ENCODE results near the gene EPHB3. TPM values are rescaled to one million over a fixed set of nuclear protein-coding genes. Genes with fewer than 3 reads are reported as not detected.

EPHB3 gene
- total RNA-seq, 1 donor from 2014 or later: not detected

DNA sequence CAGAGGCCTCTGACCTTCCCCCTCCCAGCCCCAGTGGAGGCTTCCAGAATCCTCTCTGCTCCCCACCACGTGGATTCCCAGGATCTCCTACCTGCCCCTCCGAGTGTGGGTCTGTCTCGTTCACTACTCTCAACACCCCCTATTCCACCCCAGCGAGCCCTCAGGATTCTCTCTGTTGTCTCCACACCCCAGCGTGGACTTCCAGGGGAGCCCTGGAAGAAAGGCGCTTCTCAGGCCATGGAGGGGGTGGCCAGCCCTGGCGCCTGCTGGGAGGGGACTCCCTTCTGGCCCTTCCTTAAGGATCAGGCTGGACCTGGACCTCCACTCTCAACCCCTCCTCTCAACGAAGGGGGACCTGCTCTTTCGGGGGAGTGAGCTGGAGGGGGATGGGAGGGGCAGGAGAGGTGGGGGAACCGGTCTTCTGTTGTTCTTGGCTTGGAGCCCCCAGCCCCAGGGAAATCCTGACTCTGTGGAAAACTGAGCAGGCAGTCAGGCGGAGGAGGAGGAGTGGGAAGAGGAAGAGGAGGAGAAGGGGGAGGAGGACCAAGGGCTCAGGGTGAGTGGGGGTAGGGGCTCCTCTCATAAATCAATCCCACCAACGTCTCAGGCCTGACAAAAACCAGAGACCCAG is 32.9 kb downstream of the EPHB3 start:
- no peaks in the 10 kb centered on the region for H3K4me1 Mint-ChIP-seq (ENCODE audit: low read depth)
- intact Hi-C loops (cut with micrococcal nuclease): no loop called here
- no peak for DNase-seq (ENCODE audit: low spot score)
- no peak overlapping the region for H3K4me3 Mint-ChIP-seq (ENCODE audit: low read depth)
- H3K27ac Mint-ChIP-seq: no peak overlapping the region
- no peaks in the 10 kb centered on the region for H3K9me3 Mint-ChIP-seq
- peaks cover 5% of the 10 kb centered on the region for H3K27me3 Mint-ChIP-seq (ENCODE audit: low read depth)
- H3K36me3 Mint-ChIP-seq (ENCODE audit: low read depth): no peaks in the 10 kb centered on the region

DNA sequence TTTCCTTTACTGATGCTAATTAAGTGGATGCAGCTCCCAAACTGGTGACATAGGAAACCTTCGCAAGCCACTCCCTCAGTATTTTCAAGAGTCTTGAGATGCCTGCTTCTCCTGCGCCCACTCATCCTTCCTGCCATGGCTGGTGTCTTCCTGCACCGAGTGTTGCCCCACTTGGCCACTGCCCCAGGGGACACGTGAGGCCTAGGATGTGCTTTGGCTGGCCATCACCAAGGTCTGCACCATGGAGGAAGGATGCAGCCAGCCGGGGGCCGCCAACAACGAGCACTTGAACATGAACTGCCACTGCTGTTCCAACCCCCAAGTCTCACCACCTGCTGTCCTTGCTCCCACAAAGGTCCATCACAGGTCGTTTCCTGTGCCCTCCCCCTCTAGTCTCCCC is 34.1 kb downstream of the EPHB3 start:
- peaks cover 15% of the 10 kb centered on the region for H3K27me3 Mint-ChIP-seq (ENCODE audit: low read depth)
- no peak overlapping the region for H3K27ac Mint-ChIP-seq
- no peaks in the 10 kb centered on the region for H3K36me3 Mint-ChIP-seq (ENCODE audit: low read depth)
- no peak for DNase-seq (ENCODE audit: low spot score)
- no peaks in the 10 kb centered on the region for H3K4me1 Mint-ChIP-seq (ENCODE audit: low read depth)
- H3K9me3 Mint-ChIP-seq: no peaks in the 10 kb centered on the region
- intact Hi-C loops (cut with micrococcal nuclease): no loop called here
- H3K4me3 Mint-ChIP-seq (ENCODE audit: low read depth): no peak overlapping the region

DNA sequence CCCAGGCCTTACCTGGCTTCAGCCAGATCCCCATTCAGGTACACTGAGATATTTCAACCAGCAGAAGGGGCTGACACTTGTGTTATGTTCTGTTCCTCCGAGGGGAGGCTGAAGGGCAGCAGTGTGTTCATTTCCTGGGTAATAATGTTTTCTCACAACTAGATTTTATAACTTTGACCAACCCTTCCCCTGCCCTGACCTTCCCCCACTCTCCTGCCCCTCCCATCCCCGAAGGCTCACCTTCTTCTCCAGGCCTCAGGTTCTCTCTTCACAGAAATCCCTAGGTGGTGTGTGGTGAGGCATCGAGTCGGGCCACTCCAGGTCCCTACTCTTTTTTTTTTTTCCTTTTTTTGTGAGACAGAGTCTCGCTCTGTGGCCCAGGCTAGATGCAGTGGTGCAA is 34.6 kb downstream of the EPHB3 start:
- Mint-ChIP-seq H3K4me3 (ENCODE audit: low read depth) (no peak overlapping the region), H3K4me1 (ENCODE audit: low read depth) (no peaks in the 10 kb centered on the region), H3K27ac (no peak overlapping the region), H3K36me3 (ENCODE audit: low read depth) (no peaks in the 10 kb centered on the region), H3K9me3 (no peaks in the 10 kb centered on the region), H3K27me3 (ENCODE audit: low read depth) (peaks cover 20% of the 10 kb centered on the region)
- no peak for DNase-seq (ENCODE audit: low spot score)
- intact Hi-C loops (cut with micrococcal nuclease): no loop called here

DNA sequence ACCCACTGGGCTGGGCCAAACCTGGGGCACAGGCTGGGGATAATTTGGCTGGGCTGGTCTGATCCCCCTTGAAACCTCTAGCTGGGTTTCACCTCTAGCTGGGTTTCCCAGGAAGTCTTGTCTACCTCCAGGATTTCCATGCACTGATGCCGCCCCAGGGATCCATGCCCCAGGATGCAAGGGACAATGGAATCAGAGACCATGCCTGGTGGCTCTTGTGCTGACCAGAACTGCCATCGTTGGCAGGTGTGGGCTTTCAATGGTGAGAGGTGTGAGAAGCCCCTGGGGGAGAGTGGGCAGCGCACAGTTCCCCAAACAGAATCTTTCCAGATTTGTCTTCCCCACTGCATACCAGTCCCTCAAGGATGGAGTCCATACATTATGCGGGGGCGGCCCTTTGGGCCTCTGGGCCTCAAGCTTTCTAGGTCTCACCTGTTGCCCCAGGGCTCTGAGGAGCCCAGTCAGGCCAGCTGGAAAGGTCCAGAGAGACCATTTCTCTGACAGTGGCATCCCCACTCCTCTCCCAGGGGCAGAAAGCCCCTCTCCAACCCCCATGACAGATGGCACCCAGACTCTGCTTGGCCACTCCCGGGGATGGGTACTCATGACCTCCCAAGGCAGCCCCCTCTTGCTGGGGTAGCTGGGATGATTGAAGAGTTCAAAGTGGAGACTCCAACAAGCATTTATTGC is 35.4 kb downstream of the EPHB3 start:
- H3K9me3 Mint-ChIP-seq: no peaks in the 10 kb centered on the region
- intact Hi-C loops (cut with micrococcal nuclease): no loop called here
- H3K27me3 Mint-ChIP-seq (ENCODE audit: low read depth): peaks cover 22% of the 10 kb centered on the region
- no peak overlapping the region for H3K4me3 Mint-ChIP-seq (ENCODE audit: low read depth)
- no peaks in the 10 kb centered on the region for H3K4me1 Mint-ChIP-seq (ENCODE audit: low read depth)
- H3K36me3 Mint-ChIP-seq (ENCODE audit: low read depth): no peaks in the 10 kb centered on the region
- H3K27ac Mint-ChIP-seq: no peak overlapping the region
- no peak for DNase-seq (ENCODE audit: low spot score)

DNA sequence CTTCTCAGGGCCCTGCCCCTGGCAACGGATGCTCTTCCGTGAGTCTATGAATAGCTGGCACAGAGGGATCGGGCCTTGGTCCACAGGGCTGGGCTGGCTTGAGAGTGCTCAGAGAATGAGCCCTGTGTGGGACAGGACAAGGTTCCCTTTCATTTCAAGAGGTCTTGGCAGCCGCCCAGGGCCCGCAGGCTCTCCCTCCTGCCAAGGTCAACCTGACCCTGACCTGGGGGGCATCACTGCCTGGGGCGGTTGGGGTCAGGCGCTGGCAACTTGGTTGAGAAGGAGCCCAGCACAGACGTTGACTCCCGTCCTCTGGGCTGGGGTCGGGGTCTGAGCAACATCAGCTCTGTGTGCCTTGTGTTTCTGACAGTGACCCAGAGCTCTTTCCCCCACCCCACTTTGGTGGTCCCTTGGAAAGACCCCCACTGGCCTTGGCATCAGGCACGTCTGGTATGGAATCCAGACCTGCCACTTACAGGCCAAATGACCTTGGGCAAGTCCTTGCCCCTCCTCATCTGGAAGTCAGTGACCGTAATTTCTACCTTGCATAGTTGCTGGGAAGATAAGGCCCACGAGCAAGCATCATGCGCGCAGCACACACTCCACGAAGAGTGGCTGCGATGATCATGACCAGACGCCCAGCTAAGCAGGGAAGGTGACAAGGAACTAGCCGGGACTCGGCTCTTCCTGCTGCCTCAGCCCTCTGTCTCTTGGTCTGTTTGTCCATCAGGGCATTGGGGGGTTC is 36.4 kb downstream of the EPHB3 start:
- Mint-ChIP-seq H3K36me3 (ENCODE audit: low read depth) (no peaks in the 10 kb centered on the region), H3K27ac (no peak overlapping the region), H3K4me1 (ENCODE audit: low read depth) (no peaks in the 10 kb centered on the region), H3K27me3 (ENCODE audit: low read depth) (peaks cover 32% of the 10 kb centered on the region), H3K9me3 (no peaks in the 10 kb centered on the region), H3K4me3 (ENCODE audit: low read depth) (no peak overlapping the region)
- DNase-seq (ENCODE audit: low spot score): no peak
- intact Hi-C loops (cut with micrococcal nuclease): no loop called here

DNA sequence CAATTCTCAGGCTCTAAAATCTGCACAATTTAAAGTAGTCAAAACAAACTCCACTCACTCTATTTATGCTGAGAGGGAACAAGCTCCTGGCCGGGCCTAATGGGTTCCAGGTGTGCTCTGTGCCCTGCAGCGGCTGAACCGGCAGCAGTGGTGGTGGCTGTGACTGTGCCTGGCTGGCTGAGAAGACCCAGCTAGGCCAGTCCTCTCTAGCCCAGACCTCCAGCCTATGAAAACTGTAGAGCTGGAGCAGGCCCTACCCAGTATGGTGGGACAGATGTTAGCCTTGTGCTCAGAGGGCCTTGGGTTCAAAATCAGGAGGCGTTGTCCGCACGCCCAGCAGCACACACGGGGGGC is 37.0 kb downstream of the EPHB3 start:
- H3K4me1 Mint-ChIP-seq (ENCODE audit: low read depth): no peaks in the 10 kb centered on the region
- no peak overlapping the region for H3K27ac Mint-ChIP-seq
- H3K36me3 Mint-ChIP-seq (ENCODE audit: low read depth): no peaks in the 10 kb centered on the region
- peaks cover 38% of the 10 kb centered on the region for H3K27me3 Mint-ChIP-seq (ENCODE audit: low read depth)
- intact Hi-C loops (cut with micrococcal nuclease): no loop called here
- DNase-seq (ENCODE audit: low spot score): no peak
- no peaks in the 10 kb centered on the region for H3K9me3 Mint-ChIP-seq
- H3K4me3 Mint-ChIP-seq (ENCODE audit: low read depth): no peak overlapping the region

DNA sequence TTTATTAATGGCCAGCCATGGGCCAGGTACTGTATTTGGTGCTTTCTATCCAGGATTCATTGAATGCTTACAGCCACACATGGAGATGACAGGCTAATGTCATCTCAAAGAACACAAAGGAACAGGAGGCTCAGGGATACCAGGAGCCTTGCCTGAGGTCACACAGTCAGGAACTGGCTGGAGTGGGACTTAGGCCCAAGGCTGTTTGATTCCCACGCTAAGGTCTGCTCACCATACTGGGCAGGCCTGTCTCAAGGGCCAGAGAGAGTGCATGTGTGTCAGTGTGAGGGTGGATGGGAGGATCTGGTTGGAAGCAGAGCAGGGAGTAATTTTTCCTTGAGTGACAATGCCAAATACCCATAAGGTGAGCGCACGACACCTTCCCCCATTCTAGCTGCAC is 37.6 kb downstream of the EPHB3 start:
- intact Hi-C loops (cut with micrococcal nuclease): no loop called here
- no peak overlapping the region for H3K4me3 Mint-ChIP-seq (ENCODE audit: low read depth)
- no peak for DNase-seq (ENCODE audit: low spot score)
- peaks cover 40% of the 10 kb centered on the region for H3K27me3 Mint-ChIP-seq (ENCODE audit: low read depth)
- H3K9me3 Mint-ChIP-seq: no peaks in the 10 kb centered on the region
- no peaks in the 10 kb centered on the region for H3K4me1 Mint-ChIP-seq (ENCODE audit: low read depth)
- no peaks in the 10 kb centered on the region for H3K36me3 Mint-ChIP-seq (ENCODE audit: low read depth)
- no peak overlapping the region for H3K27ac Mint-ChIP-seq

DNA sequence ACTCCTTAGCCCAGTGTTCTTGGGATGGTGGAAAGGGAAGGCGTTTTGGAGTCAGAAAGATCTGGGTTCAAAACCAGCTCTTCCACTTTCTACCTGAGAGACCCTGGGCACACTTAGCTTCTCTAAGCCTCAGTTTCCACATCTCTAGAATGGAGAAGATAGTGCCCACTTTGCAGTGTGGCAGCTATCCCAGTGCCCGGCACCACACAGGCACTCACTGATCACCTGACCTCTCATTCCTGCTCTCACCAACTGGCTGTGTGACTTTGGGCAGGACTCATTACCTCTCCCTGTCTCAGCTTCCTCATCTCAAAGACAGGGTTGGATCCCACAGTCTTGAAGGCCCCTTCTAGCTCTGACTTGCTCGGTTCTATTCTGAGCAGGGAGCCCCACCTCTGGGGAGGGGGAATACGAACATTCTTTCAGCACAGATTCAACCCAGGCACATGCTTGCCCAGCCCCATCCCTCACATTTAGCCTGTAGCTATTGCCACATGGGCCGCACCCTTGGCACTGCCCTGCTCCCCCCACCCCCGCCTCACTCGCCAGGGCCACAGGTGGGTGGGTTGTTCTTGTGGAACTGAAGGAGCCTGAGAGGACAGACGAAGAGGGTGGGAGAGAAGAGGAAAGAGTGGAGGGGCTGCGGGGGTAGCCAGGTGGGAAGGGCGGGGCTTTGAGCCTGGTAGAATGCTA is 39.2 kb downstream of the EPHB3 start:
- H3K9me3 Mint-ChIP-seq: no peaks in the 10 kb centered on the region
- DNase-seq (ENCODE audit: low spot score): no peak
- H3K4me3 Mint-ChIP-seq (ENCODE audit: low read depth): no peak overlapping the region
- peaks cover 55% of the 10 kb centered on the region for H3K27me3 Mint-ChIP-seq (ENCODE audit: low read depth)
- intact Hi-C loops (cut with micrococcal nuclease): no loop called here
- no peaks in the 10 kb centered on the region for H3K36me3 Mint-ChIP-seq (ENCODE audit: low read depth)
- no peaks in the 10 kb centered on the region for H3K4me1 Mint-ChIP-seq (ENCODE audit: low read depth)
- no peak overlapping the region for H3K27ac Mint-ChIP-seq

DNA sequence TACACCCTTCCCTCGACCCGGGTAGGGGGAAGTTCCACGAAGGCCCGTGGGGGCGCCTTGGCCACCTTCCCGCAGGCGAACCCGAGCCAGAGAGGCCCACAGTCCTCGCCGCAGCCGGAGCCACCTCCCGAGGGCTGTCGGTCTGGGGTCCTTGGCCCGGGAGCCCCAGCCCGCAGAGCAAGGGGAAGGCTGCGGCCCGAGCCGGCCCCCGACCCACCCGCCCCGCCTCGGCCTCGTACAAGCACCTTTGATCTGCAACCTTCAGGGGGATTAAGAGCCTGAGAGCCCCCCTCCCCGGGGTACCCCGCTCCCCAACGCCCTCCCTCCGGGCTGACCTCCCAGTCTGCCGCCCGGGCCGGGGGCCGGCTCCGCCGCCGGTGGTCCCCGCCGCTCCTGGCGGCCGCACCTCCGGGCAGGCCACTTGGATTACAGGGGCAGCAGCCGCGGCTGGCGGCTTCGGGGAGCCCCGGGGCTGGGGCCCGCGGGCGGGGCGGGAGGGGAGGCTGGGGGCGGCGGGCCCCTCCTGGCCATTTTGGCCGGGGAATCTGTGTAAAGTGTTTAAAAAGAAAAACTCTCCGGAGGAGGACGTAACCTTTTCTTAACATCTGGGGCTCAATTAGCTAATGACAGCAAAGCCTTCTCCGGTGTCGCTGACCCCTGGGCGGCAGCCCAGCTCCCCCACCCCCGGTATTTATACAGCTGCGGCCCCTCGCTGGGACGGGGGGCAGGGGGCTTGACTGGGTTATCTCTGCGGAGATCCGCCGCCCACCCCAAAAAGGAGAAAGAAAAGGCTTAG is 40.2 kb downstream of the EPHB3 start:
- H3K27me3 Mint-ChIP-seq (ENCODE audit: low read depth): peaks cover 59% of the 10 kb centered on the region
- H3K4me1 Mint-ChIP-seq (ENCODE audit: low read depth): no peaks in the 10 kb centered on the region
- H3K36me3 Mint-ChIP-seq (ENCODE audit: low read depth): no peaks in the 10 kb centered on the region
- no peak for DNase-seq (ENCODE audit: low spot score)
- intact Hi-C loops (cut with micrococcal nuclease): no loop called here
- no peak overlapping the region for H3K27ac Mint-ChIP-seq
- no peak overlapping the region for H3K4me3 Mint-ChIP-seq (ENCODE audit: low read depth)
- H3K9me3 Mint-ChIP-seq: no peaks in the 10 kb centered on the region

DNA sequence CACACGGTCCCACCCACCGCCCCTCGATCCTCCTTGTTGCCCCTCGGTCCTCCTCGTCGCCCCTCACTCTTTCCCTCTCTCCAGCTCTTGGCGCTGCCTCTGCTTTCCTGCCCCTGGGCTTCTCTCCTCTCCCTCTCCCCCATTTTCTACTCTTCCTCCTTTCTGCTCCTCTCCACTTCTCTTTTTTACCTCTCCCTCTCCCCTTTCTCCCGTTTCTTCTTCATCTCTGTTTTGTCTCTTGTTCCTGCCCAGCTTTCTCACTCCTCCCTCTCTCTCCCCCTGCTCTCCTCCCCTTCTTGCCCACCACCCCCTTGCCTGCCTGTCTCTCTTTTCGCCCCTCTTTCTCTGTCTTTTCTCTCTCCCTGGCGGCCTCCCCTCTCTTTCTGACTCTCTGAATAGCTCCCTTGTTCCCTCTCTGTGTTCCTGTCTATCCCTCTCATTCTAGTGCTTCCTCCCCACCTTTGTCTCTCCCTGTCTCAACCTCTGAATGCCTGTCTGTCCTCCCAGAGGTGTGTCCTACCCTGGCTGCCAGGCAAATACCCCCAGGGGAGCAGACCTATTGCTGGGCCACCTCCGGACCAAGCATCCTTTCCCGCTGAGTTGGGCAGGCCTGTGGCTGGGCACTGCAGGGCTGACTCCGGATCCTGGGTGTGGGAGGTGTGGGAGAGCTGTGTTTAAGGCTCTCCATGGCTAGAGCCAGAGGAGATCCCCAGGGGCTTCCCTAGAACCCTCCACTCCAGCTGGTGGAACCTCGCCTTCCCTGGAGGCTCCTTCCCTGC is 41.0 kb downstream of the EPHB3 start:
- intact Hi-C loops (cut with micrococcal nuclease): no loop called here
- H3K9me3 Mint-ChIP-seq: no peaks in the 10 kb centered on the region
- H3K27ac Mint-ChIP-seq: no peak overlapping the region
- H3K4me3 Mint-ChIP-seq (ENCODE audit: low read depth): no peak overlapping the region
- H3K4me1 Mint-ChIP-seq (ENCODE audit: low read depth): no peaks in the 10 kb centered on the region
- H3K27me3 Mint-ChIP-seq (ENCODE audit: low read depth): peaks cover 63% of the 10 kb centered on the region
- H3K36me3 Mint-ChIP-seq (ENCODE audit: low read depth): no peaks in the 10 kb centered on the region
- no peak for DNase-seq (ENCODE audit: low spot score)

DNA sequence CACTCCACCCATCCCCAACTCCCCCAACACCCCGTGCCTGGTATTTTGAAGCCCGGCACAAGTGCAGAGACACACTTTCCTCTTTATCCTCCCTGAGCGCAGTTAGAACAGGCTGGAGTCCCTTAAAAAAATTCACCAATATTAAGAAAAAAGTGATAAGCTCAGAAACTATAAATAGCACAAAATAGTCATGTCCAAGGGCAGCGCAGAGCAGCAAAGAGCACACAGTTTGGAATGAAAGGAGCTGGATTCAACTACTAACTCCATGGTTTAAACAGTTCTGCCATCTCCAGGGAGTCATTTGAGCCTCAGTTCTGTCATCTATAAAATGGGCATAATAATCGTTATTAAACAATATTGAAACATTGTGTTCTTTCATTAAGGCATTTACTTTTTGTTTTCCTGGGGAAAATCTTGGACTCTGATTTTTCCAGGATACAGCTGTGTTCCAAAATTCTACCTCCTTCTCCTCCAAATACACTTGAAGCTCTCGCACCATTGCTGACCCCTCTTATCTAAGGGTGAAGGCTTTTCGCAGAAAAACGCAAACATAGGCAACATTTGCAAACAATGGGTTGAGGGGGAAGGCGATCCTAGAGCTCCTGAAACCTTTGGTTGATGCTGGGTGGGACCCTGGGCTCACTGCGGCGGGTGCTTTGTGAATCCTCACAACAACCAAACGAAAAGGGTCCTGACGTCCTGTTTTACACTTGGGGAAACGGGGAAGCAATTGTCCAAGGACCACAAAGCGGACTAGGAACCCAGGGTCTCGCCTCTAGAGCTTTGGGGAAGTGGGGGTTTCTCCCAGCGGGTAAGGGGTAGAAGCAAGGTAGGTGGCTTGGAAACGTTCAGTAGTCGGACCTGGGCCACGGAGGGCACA is 41.8 kb downstream of the EPHB3 start:
- Mint-ChIP-seq H3K27me3 (ENCODE audit: low read depth) (peaks cover 67% of the 10 kb centered on the region), H3K27ac (no peak overlapping the region), H3K4me3 (ENCODE audit: low read depth) (no peak overlapping the region), H3K9me3 (no peaks in the 10 kb centered on the region), H3K4me1 (ENCODE audit: low read depth) (no peaks in the 10 kb centered on the region), H3K36me3 (ENCODE audit: low read depth) (no peaks in the 10 kb centered on the region)
- no peak for DNase-seq (ENCODE audit: low spot score)
- intact Hi-C loops (cut with micrococcal nuclease): no loop called here
